ES-I3 (cell line): ENCODE measurements around the gene CLDN7.

ENCODE experiments used
- H3K36me3 ChIP-seq: 2 replicates; pipeline ENCODE4 v1.6.1; 2013; ENCODE audit warnings: mild to moderate bottlenecking, low read length, control low read depth, moderate library complexity; ENCODE audit not compliant: insufficient read depth
- H3K4me1 ChIP-seq: 2 replicates; pipeline ENCODE4 v1.6.1; 2013; ENCODE audit warnings: mild to moderate bottlenecking, control low read depth, low read length; ENCODE audit not compliant: insufficient read depth
- H3K9ac ChIP-seq: 2 replicates; pipeline ENCODE4 v1.6.1; 2013; ENCODE audit warnings: low read depth, mild to moderate bottlenecking, low read length, moderate library complexity
- H3K9me3 ChIP-seq: 2 replicates; pipeline ENCODE4 v1.6.1; 2013; ENCODE audit warnings: mild to moderate bottlenecking, low read length, moderate library complexity; ENCODE audit not compliant: control insufficient read depth, insufficient read depth

Gene CLDN7

DNA sequence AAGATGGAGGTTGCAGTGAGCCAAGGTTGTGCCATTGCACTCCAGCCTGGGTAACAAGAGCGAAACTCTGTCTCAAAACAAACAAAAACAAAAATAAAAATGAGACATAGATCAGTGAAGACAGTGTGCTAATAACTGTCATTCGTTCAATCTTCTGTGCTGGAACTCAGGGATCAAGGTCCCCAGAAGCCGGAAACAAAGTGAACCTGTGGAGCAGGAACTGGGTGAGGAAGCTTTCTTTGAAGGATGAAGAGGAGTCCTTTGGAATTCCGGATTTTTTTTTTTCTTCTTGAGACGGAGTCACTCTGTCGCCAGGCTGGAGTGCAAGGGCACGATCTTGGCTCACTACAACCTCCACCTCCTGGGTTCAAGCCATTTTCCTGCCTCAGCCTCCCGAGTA, 17.2 kb upstream of the CLDN7 start:
- H3K9me3 ChIP-seq: no peaks in the 10 kb centered on the region
- H3K36me3 ChIP-seq: no peaks in the 10 kb centered on the region
- peak overlapping the region; percentile 32 for H3K9ac ChIP-seq
- H3K4me1 ChIP-seq: peaks cover 3% of the 10 kb centered on the region; the same call in 1 of the 2 replicates

GRCh38 chr17:7266784-7267183, 4.5 kb upstream of the CLDN7 start:
- Histone ChIP-seq H3K9ac (no peak overlapping the region; the same call in 1 of the 2 replicates), H3K9me3 (no peaks in the 10 kb centered on the region), H3K36me3 (no peaks in the 10 kb centered on the region), H3K4me1 (peaks cover 13% of the 10 kb centered on the region; the same call in 1 of the 2 replicates)

- peaks cover 6% of the 10 kb centered on the region; the same call in 1 of the 2 replicates for H3K36me3 ChIP-seq
- H3K9ac ChIP-seq: peak overlapping the region; percentile 94; the same call in 1 of the 2 replicates
- no peaks in the 10 kb centered on the region for H3K9me3 ChIP-seq
- peaks cover 13% of the 10 kb centered on the region; the same call in 1 of the 2 replicates for H3K4me1 ChIP-seq
These were observed 1.5 kb upstream of the CLDN7 start for GRCh38 chr17:7263801-7264078.

DNA sequence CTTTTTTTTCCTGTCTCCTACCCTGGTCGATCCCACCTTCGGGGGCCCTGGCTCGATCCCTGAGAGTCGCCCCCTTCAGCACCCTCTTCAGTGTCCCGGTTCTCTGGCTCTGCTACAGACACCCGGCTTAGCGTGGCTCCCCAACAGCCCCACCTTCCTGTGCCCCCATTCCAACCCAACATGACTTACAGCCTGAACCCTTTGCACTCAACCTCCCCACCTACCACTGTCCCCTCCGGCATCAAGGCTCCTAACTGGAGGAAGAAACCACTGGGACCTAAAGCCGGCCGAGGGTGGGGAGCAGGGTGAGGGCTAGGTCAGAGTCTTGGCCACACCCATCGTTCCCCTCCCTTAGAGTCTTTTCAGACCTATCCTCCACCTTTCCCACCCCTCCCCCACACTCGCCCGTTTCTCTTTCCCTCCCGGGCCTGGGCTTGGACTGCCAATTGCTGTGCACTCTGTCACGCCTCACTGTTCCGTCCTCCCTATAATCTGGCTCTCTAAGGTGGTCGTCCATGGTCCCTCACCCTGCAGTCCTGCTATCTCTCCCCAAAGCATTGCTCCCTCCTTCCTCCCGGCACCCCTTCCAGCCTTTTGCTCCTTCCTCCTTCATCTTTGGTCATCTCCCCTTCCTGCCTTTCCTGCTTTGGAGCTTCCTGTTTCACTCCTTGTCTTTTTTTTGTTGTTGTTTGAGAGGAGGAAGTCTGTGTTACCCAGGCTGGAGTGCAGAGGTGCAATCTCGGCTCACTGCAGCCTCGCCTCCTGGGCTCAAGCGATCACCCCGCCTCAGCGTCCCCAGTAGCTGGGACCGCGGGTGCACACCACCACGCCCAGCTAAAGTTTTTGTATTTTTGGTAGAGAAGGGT, 890 bp upstream of the CLDN7 start:
- Histone ChIP-seq H3K4me1 (peaks cover 13% of the 10 kb centered on the region; the same call in 1 of the 2 replicates), H3K9me3 (no peaks in the 10 kb centered on the region), H3K36me3 (peaks cover 7% of the 10 kb centered on the region; the same call in 1 of the 2 replicates), H3K9ac (peak overlapping the region; percentile 94)

DNA sequence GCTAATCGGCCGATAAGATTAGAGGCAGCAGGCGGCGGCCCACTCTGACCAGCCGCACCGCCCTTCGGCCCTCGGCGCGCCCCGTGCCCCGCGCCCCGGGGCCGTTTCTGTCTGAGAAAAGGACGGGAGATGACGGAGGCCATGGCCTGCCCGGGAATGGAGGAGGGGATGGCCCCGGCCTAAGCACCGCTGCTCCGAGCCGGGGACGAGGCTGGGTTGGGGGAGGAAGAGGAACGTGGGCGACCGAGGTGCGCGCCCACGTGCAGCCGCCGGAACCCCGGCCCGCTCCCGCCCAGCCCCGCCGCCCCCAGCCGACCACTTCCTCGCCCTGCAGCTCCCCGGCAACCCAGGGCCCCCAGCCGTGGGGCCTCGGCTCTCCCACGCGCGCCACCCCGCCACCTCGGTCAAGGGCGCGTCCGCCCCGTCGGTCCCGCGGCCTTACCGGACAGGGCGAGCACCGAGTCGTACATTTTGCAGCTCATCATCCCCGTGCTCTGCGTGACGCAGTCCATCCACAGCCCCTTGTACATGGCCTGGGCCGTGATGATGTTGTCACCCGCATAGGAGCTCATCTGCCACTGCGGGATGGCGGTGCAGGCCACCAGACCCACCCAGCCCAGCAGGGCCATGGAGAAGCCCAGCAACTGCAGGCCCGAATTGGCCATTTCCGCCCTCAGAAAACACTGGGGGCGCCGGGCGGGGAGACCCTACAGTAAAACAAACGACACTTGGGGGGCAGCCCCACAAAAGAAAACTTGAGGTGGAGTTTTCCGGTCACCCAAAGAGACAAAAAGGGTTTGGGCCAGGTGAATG, 693 bp downstream of the CLDN7 start:
- H3K4me1 ChIP-seq: peaks cover 10% of the 10 kb centered on the region; the same call in 1 of the 2 replicates
- H3K9me3 ChIP-seq: no peaks in the 10 kb centered on the region
- peak overlapping the region; percentile 94 for H3K9ac ChIP-seq
- H3K36me3 ChIP-seq: peaks cover 13% of the 10 kb centered on the region; the same call in 1 of the 2 replicates

- H3K9ac ChIP-seq: peak overlapping the region; percentile 94
- H3K36me3 ChIP-seq: peaks cover 15% of the 10 kb centered on the region; the same call in 1 of the 2 replicates
- H3K4me1 ChIP-seq: peaks cover 5% of the 10 kb centered on the region; the same call in 1 of the 2 replicates
- H3K9me3 ChIP-seq: no peaks in the 10 kb centered on the region
These were observed 1.5 kb downstream of the CLDN7 start for GRCh38 chr17:7260651-7261378.

GRCh38 chr17:7260151-7260550, 2.1 kb downstream of the CLDN7 start:
- Histone ChIP-seq H3K4me1 (peaks cover 5% of the 10 kb centered on the region; the same call in 1 of the 2 replicates), H3K36me3 (peaks cover 15% of the 10 kb centered on the region; the same call in 1 of the 2 replicates), H3K9ac (peak overlapping the region; percentile 94; the same call in 1 of the 2 replicates)

DNA sequence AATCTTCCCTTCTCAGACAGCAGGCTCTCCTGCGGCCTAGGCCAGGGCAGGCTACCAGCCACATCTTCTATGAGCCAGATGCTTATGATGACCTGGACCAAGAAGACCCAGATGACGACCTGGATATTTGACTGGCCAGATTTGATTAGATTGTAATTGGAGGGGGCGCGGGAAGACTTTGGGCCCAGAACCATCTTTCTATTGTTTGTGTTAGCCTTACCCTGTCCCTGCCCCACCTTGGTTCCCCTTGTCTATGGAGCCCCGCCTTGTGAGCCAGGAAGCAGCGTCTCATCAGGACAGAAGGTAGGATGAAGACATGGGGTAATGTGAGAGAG, 2.8 kb downstream of the CLDN7 start:
- Histone ChIP-seq H3K36me3 (peaks cover 18% of the 10 kb centered on the region), H3K4me1 (peaks cover 5% of the 10 kb centered on the region; the same call in 1 of the 2 replicates), H3K9ac (no peak overlapping the region), H3K9me3 (no peaks in the 10 kb centered on the region)

More at GRCh38 chr17:7260151-7260550, 2.1 kb downstream of the CLDN7 start:
- H3K9me3 ChIP-seq: no peaks in the 10 kb centered on the region

DNA sequence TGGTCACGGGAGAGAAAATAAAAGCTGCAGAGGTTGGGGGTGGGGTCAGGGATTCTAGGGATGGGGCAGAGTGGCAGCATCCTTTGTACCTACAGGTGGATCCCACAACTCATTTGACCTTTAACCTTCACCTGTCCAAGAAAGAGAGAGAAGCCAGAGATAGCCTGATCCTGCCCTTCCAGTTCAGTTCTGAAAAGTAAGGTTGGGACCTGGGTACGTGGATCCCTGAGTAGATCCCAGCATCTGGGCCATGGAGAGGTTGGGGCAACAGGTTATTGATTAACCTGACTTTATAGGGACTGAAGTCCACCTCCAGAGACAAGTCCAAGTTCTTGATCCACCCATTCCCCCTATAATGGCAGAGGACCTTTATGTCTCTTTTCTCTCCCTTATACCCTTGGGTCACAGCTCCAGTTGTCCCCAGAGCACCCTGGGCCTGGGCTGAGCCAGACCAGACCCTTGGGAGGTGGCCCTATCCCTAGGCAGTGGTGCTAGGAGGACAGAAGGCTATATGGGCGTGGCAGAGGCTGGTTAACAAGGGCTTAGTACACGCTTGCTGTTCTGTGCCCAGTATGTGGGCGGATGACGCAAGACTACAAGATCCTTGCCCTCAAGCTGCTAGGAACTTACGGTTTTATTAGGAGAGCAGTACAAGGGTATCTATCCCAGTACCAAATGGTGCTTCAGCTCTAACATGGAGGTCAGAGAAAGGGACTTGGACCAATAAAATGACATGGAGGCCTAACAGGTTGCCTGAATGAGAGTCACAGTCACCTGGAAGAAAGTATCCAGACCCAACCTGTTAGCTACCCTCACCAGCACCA, 3.3 kb downstream of the CLDN7 start:
- Histone ChIP-seq H3K9ac (no peak overlapping the region), H3K36me3 (peaks cover 23% of the 10 kb centered on the region), H3K9me3 (no peaks in the 10 kb centered on the region), H3K4me1 (peaks cover 3% of the 10 kb centered on the region; the same call in 1 of the 2 replicates)

DNA sequence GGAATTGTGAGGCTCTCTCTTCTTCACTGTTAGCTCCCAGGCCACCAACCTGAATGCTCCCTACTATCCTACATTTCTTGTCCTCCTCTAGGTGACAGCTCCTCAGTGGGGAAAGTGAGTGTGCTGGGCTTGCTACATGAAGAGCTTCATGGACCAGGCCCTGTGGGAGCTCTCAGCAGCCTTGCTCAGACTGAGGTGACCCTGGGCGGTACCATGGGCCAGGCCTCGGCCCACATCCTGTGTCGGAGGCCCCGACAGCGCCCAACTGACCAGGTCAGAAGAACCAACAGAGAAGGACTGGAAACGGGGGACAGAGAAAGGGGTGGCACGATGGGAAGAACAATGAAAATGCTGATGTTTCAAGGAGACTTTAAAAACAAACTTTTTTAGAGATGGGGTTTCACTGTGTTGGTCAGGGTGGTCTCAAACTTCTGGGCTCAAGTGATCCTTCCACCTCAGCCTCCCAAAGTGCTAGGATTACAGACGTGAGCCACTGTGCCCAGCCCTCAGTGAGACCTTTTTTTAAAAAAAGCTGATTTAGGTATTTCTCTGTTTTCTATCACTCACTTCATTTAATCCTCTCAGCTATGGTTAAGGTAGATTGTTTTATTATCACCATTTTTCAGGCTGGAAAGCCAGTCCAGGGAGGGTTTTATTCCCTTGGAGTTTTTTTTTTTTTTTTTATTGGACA, 5.4 kb downstream of the CLDN7 start:
- H3K9me3 ChIP-seq: no peaks in the 10 kb centered on the region
- H3K36me3 ChIP-seq: peaks cover 23% of the 10 kb centered on the region
- no peak overlapping the region for H3K9ac ChIP-seq
- H3K4me1 ChIP-seq: no peaks in the 10 kb centered on the region

DNA sequence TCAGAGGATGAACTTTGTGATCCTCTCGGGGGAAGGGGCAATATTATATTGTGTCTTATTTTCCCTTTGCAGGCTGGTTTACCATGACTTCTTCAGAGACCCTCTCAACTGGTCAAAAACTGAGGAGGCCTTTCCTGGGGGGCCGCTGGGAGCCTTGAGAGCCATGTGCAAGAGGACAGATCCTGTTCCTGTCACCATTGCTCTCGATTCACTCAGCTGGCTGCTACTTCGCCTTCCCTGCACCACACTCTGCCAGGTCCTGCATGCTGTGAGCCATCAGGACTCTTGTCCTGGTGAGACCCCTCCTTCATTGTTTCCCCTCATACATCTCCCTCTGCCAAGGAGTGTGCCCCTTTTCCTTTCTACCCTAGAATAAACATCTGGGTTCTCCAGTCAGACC, 7.8 kb downstream of the CLDN7 start:
- Histone ChIP-seq H3K36me3 (peaks cover 23% of the 10 kb centered on the region), H3K9me3 (no peaks in the 10 kb centered on the region), H3K4me1 (no peaks in the 10 kb centered on the region), H3K9ac (no peak overlapping the region)

GRCh38 chr17:7253082-7253481, 9.2 kb downstream of the CLDN7 start:
- Histone ChIP-seq H3K9me3 (no peaks in the 10 kb centered on the region), H3K9ac (peak overlapping the region; percentile 99), H3K36me3 (peaks cover 16% of the 10 kb centered on the region), H3K4me1 (no peaks in the 10 kb centered on the region)
